GM19452 (cell line): ENCODE results near the gene BTBD16.

Experiments
- ATAC-seq: cut with Tn5 transposase; IDR thresholded peaks from one replicate; pipeline ENCODE4 v1.9.1; 2021; ENCODE audit not compliant: unreplicated experiment

BTBD16 gene

DNA sequence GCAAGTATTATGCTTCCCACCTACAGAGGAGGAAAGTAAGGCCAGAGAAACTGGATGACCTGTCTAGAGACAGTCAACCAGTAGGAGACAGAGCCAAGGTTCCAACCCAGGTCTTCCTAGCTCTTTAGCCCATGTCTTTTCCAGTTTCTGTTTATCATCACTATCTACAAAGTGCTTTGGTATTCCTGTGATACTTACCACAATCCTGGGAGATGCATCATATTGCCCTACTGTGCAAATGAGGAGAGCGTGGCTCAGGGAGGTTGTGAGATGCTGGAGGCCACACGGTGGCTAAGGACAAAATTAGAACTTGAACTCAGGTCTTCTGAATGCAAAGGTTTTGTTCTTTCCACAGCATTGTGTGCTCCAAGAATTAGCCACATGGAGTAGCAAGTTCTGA is 92.2 kb downstream of the BTBD16 start:
- ATAC-seq = no peak

DNA sequence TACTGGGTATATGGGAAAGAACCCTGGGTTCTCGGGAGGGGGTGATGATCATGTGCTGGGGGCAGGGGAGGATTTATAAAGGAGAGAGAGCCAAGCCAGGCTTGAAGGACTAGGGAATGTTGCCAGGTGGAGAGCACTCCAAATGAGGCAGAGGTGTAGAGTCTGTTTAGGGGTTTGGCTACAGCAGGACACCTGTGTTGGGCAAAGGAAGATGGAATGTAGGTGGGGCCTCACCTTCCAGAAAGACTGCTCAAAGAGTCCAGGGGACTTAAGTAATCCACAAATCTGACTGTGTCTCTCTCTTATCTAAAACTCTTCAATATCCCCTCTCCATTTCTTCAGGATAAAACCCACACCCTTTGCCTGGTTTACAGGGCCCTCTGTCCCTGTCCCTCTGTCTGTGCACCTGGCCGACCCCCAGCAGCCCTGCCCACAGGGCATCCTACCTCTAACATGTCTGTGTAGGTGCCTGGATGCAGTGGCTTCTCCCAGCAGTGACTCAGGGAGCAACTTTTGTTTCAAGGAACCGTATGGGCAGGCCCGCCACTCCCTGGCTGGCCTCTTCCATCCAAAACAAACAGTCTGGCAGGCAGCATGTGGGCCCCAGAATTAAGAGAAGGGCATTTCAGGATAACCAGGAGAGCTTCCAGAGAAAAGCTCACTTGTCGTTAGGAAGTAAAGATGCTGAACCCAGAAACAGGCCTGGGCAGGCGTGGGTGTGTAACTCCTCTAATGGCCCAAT is 92.8 kb downstream of the BTBD16 start:
- no peak for ATAC-seq

DNA sequence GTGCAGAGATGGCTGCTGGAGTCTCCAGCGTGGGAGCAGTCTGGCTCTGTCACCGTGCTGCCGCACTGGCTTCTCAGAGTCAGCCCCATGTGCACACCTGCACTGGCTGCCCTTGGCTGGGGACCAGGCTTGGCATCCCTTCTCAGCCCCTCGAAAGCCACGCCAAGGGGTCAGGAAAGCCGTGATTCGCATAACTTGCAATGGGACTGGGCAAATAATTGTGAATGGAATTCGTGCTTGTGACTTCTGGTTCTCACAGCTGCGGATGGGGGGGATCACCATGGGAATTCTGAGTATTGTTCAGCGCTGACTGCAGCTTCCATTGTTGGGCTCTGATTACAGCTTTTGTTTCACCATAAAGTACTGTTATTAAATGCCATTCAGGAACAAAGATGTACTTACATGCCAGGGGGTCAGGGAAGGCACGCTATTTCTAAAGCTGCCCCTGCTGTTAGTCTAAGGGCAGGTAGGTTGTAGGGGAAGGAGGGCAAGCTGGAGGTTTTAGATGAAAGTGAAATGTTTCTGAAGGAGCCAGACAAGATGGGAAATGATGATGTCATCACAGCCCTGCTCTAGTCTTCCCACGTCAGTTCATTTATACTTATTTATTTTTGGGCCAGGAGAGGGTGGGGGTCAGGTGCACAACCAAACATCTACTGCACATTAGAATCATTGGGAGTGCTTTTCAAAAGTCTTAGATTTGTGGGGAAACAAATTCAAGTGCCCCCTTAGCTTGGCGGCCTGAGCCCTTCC is 97.6 kb downstream of the BTBD16 start:
- ATAC-seq = no peak

GRCh38 chr10:122373108-122373507 is 102.0 kb downstream of the BTBD16 start:
- no peak for ATAC-seq

GRCh38 chr10:122373721-122374120 is 102.6 kb downstream of the BTBD16 start:
- no peak for ATAC-seq

GRCh38 chr10:122374237-122374858 is 103.3 kb downstream of the BTBD16 start, which contains the start of gene PLEKHA1:
Gene PLEKHA1, plus strand, starts transcription at chr10:122374708. Its CDS starts 18,493 bp downstream, at chr10:122393201.
- peak; percentile 92 for ATAC-seq

DNA sequence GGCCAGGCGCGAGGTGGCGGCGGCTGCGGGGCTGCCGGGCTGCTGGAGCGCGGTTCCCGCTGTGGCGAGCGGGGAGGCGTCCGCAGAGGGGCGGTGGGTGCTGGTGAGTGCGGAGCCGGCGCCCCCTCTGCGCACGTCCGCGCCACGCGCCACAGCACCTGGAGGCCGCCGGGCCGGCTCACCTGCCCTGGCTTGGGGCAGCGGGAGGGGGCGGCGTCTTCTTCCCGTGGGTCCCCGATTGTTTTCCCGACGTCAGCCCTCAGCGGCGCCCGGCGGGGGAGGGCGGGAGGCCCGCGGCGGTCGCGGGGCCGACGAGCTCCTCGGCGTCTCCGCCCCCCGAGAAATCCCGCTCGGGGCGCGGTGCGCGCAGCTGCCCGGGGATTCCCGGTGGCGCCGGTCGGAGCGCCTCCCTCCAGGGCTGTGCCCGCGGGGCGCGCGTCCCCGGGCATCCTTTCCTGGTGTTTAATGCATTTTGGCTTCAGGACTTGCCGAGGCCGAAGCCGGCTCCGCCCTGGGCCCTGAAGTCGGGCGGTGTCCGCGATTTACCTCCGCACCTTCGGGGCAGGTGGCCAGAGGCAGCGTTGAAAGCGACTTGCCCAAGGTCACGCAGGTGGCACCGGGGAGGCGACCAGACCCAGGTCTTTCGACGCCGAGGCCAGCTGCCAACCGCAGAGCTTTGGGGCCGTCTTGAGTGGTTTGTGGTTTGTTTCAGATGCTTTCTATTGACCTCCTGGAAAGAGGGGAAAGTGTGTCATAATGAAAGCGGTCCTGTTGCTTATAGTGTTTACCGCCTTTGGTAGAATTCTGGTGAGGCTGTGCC is 104.0 kb downstream of the BTBD16 start:
- ATAC-seq = peak; percentile 46

DNA sequence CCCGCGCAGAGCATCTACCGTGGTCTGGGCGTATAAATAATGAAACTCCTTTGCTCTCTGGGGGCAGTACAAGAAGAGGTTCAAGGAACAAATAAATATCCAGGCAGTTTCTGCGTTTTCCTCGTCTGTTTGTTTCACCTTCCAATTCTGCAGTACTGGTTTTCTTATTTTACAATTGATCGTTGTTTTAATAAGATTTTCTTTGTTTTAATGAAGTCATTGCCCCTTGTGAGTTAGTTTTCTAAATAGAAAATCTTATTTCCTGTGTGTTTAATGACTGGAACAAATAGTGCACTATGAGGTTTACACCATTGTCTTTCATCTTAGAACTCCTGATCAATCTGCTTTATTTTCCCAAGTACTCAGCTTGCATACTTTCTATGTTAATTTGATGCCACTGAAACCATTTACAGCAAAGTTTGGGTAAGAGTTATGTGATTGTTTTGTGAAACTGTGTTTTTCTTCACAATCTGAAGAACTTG is 104.6 kb downstream of the BTBD16 start:
- no peak for ATAC-seq

GRCh38 chr10:122376364-122376961 is 105.4 kb downstream of the BTBD16 start:
- ATAC-seq = no peak

DNA sequence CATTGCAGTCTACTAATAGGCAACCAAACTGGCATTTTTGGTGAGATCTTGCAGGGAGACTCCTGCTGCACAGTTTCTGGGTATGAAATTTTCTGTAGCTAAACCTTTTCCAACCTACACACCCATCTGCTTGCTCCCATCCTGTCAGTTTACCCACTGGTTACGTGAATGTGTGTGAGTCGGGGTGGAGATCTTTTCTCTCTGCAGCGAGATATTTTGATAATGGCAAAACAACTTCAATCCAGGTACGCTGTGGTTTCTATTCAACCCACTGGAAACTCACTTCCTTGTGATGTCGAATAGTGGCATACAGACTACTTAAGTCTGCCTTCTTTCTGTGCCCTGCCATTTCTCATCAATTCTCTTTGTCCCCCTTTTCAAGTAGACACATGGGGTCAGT is 107.9 kb downstream of the BTBD16 start:
- no peak for ATAC-seq

DNA sequence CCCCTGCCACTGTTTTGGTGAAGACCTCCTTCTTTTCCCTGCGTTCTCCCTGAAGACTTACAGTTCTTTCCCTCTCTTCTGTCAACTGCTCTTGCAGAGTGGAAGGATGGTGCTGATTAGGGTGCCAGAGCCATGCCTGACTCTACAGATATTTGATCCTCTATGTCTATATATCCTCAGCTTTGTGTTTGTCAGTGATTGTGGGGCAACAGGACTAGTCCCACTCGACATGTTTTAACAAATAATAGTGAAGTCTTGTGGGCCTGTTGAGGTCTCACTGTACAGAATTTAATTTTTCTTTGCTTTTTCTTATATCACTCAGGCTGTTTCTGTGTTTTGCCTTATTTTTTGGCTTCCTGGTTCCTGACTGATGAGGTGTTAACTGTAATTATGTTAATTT is 108.4 kb downstream of the BTBD16 start:
- ATAC-seq = no peak

DNA sequence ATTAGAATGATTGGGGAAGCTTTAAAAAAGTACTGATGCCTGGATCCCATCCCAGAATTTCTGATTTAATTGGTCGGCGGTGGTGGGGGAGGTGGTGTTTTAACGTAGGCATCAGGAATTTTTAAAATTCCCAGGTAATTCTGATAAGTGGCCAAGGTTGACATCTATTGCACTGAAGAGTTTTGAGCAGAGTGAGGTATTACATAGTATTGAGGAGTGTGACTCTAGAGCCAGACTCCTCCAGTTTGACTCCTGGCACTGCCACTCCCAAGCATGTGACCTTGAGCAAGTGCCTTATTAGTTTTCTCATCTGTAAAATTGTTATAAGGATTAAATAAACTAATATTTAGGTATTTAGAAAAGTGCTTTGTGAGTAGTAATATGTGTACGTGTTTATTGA is 109.6 kb downstream of the BTBD16 start:
- ATAC-seq = no peak

DNA sequence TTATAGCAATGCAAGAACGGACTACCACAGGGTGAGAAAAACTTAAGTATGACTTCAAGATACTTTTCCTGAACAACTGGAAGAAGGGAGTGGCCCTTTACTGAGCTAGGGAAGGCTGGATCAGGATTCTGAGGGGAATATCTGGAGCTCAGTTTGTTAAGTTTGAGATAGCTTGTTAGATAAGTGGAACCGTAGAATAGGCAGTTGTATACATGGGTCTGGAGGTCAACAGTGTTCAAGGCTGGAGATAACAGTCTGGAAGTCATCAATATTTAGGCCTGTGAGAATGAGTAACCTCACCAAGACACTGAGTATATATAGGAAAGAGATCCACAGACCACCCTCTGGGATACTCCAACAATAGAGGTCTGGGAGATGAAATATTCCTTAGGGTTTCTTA is 110.6 kb downstream of the BTBD16 start:
- ATAC-seq = no peak

DNA sequence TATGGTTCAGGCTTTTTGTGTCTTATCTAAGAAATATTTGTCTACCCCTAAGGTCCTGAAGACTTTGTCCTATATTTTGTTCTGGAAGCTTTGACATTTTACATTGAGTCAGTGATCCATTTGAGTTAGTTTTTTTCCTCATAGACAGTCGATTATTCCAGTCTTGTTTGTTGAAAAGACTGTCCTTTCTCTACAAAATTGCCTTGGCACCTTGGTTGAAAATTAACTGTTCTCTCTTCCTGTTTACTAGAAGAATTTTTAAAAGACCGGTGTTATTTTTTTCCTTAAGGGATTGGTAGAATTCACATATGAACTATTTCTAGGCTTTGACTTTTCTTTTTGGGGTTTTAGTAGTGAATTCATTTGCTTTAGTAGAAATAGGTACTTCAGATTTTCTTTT is 115.4 kb downstream of the BTBD16 start:
- no peak for ATAC-seq

- no peak for ATAC-seq
These were observed 116.5 kb downstream of the BTBD16 start for GRCh38 chr10:122387572-122387971.
